Neuronal stem cell (in vitro differentiated cells): ENCODE results near the gene CHMP4A.

Experiments
- DNase-seq: peaks from one replicate; pipeline ENCODE4 v3.0.0-alpha.2; 2013; ENCODE audit warnings: low spot score
- H2AFZ ChIP-seq: one replicate; pipeline ENCODE4 v1.6.1; 2013; ENCODE audit warnings: mild to moderate bottlenecking, low read length, inconsistent platforms
- H2AK5ac ChIP-seq: 2 replicates; pipeline ENCODE4 v1.6.1; 2013; ENCODE audit warnings: low read depth, mild to moderate bottlenecking, inconsistent platforms, low read length, moderate library complexity, mixed read lengths
- H2BK120ac ChIP-seq: 2 replicates; pipeline ENCODE4 v1.6.1; 2013; ENCODE audit warnings: low read depth, mild to moderate bottlenecking, inconsistent platforms, low read length, moderate library complexity, mixed read lengths
- H2BK12ac ChIP-seq: one replicate; pipeline ENCODE4 v1.6.1; 2013; ENCODE audit warnings: low read length, inconsistent platforms
- H2BK15ac ChIP-seq: 2 replicates; pipeline ENCODE4 v1.6.1; 2013; ENCODE audit warnings: mild to moderate bottlenecking, low read length, inconsistent platforms, mixed read lengths
- H2BK5ac ChIP-seq: one replicate; pipeline ENCODE4 v1.6.1; 2013; ENCODE audit warnings: inconsistent platforms, mild to moderate bottlenecking, low read length, moderate library complexity
- H3K14ac ChIP-seq: one replicate; pipeline ENCODE4 v1.6.1; 2013; ENCODE audit warnings: low read length, inconsistent platforms
- H3K18ac ChIP-seq: 2 replicates; pipeline ENCODE4 v1.6.1; 2013; ENCODE audit warnings: low read length, inconsistent platforms
- H3K23ac ChIP-seq: 2 replicates; pipeline ENCODE4 v1.6.1; 2013; ENCODE audit warnings: low read depth, mild to moderate bottlenecking, mixed read lengths, low read length, inconsistent platforms; ENCODE audit not compliant: poor library complexity
- H3K27ac ChIP-seq: replicated peaks from 3 replicates; pipeline ENCODE4 v1.5.1; 2013; ENCODE audit warnings: low read length, inconsistent platforms
- H3K27me3 ChIP-seq, 3 experiments: 2 replicates each; pipeline ENCODE4 v1.6.1; 2013; ENCODE audit warnings: low read length in 3 of 3, mild to moderate bottlenecking in 2 of 3, inconsistent platforms in 1 of 3, low read depth in 1 of 3, mixed read lengths in 1 of 3, moderate library complexity in 1 of 3; ENCODE audit not compliant: control insufficient read depth in 3 of 3, insufficient read depth in 3 of 3
- H3K36me3 ChIP-seq, 2 donors: replicated peaks in 1 of 2; 2 replicates each; pipeline ENCODE4 v1.6.1; 2013; ENCODE audit warnings: low read length in 2 of 2; ENCODE audit not compliant: control insufficient read depth in 2 of 2, insufficient read depth in 2 of 2
- H3K4ac ChIP-seq: 2 replicates; pipeline ENCODE4 v1.6.1; 2013; ENCODE audit warnings: inconsistent platforms, mild to moderate bottlenecking, low read length, moderate library complexity
- H3K4me1 ChIP-seq, 2 donors: 1 replicate in 1 of 2; 2 replicates in 1 of 2; pipeline ENCODE4 v1.6.1; 2013; ENCODE audit warnings: low read length in 2 of 2, low read depth in 1 of 2; ENCODE audit not compliant: control insufficient read depth in 2 of 2, insufficient read depth in 1 of 2
- H3K4me2 ChIP-seq: one replicate; pipeline ENCODE4 v1.6.1; 2013; ENCODE audit warnings: mild to moderate bottlenecking, low read length, inconsistent platforms; ENCODE audit not compliant: insufficient read depth, poor library complexity, severe bottlenecking
- H3K4me3 ChIP-seq, 2 donors: 2 replicates each; pipeline ENCODE4 v1.5.1; 2013; ENCODE audit warnings: low read length in 2 of 2, mild to moderate bottlenecking in 2 of 2, inconsistent platforms in 1 of 2, moderate library complexity in 1 of 2
- H3K79me1 ChIP-seq: one replicate; pipeline ENCODE4 v1.6.1; 2013; ENCODE audit warnings: low read depth, mild to moderate bottlenecking, inconsistent platforms, low read length, moderate library complexity
- H3K9ac ChIP-seq: one replicate; pipeline ENCODE4 v1.6.1; 2013; ENCODE audit warnings: mild to moderate bottlenecking, low read depth, low read length, inconsistent platforms; ENCODE audit not compliant: poor library complexity
- H3K9me3 ChIP-seq, 2 donors: replicated peaks in 1 of 2; 2 replicates each; pipeline versions ENCODE3 to v1.6.1; 2013; ENCODE audit warnings: low read length in 2 of 2, mild to moderate bottlenecking in 2 of 2, inconsistent platforms in 1 of 2, low read depth in 1 of 2, mixed read lengths in 1 of 2, moderate library complexity in 1 of 2; ENCODE audit not compliant: control insufficient read depth in 2 of 2, insufficient read depth in 1 of 2
- H4K8ac ChIP-seq: one replicate; pipeline ENCODE4 v1.6.1; 2013; ENCODE audit warnings: low read depth, mild to moderate bottlenecking, inconsistent platforms, low read length, moderate library complexity
- H4K91ac ChIP-seq: one replicate; pipeline ENCODE4 v1.6.1; 2013; ENCODE audit warnings: low read length, low read depth, mild to moderate bottlenecking, inconsistent platforms; ENCODE audit not compliant: poor library complexity
- WGBS, 2 donors: extraction: QIAGEN DNeasy Blood & Tissue Kit; methylation state at CpG; one replicate each; pipeline ENCODE4 v1.1.7; 2013; ENCODE audit warnings: missing lambda C conversion rate in 2 of 2, mixed read lengths in 1 of 2; ENCODE audit not compliant: insufficient read length in 2 of 2, insufficient replicate concordance in 1 of 2; ENCODE audit errors: extremely low coverage in 2 of 2; 5-methylcytosine and 5-hydroxymethylcytosine counted together

CHMP4A gene

DNA sequence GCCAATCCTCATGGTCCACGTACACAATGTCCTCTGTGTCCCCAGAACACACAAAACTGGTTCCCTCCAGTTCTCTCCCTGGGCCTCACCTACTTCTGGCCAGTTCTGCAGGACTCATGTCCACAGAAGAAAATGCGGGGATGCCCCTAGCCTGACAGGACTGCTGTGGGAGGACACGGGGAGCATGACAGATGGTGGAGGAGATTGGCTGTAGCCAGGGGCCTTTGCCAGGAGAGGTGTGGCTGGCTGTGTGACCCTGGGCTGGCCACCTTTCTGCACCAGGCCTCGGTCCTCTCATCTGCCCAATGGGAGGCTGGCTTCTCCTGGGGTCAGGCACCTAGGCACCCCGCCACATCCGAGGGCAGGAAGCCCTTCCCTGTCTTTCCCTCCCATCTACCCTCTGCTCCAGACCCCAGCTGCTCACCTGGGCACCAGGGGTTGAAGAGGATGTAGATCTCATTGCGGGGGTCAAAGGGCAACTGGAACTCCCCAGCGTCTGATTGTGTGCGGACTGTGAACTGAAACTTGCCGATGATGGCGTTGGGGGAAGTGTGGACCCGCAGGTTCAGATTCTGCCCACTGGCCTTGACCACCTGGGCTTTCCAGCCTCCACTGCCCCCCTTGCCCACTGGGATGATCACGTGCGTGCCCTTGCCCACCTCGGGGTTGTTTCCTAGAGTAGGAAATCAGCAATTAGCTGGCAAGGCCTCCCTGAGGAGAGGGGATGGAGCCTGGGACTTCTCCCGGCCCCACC is 46.9 kb upstream of the CHMP4A start:
- Histone ChIP-seq H2AFZ (no peak overlapping the region), H3K4me2 (no peak overlapping the region), H3K4me1 (no peaks in the 10 kb centered on the region), H4K91ac (no peak overlapping the region), H3K9me3 (no peaks in the 10 kb centered on the region), H3K23ac (no peak overlapping the region), H2AK5ac (no peak overlapping the region), H2BK15ac (no peak overlapping the region), H3K4ac (no peak overlapping the region), H2BK5ac (no peak overlapping the region), H3K27ac (no peak overlapping the region), H2BK12ac (no peak overlapping the region), H3K79me1 (no peaks in the 10 kb centered on the region), H4K8ac (no peak overlapping the region), H3K36me3 (no peaks in the 10 kb centered on the region), H2BK120ac (no peak overlapping the region), H3K4me3 (peak overlapping the region in 1 of 2 donors; percentile 16), H3K18ac (no peak overlapping the region), H3K9ac (peak overlapping the region; percentile 9), H3K27me3 (no peaks in the 10 kb centered on the region), H3K14ac (no peak overlapping the region)
- DNase-seq: no peak
- WGBS, 2 donors: no CpG with 5 or more reads among the region's 16 CpGs

DNA sequence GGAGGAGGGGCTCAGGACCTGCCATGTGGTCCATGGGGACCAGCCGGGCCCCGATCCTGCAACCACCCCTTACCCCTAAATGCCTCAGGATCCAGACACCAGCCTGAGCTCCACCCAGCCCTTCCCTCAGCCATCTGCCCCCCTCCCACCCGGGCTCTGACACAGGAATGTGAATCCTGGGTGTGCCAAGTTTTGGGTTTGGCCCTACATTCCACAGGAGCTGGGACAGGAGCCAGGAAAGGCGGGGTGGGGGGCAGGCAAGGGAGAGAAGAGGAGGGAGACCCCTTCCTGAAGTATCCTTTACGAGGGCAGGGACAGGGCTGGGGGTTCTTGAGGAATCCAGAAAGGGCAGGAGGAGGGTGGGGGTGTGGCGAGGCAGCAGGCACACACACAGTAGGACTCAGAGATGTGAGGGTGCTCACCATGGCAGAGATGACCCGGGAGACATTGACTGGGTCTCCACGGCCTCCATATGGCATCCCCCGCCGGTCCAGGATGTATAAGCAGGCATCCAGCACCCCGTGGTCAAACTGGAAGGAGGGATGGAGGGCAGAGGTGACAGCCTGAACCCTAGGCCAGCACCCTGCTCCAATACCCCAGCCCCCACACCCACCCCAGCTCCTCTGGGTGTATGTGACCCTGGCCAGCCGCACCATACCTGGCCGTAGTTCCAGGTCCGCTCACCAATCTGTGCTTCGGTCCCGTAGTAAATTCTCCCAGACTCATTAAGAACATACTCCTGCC is 46.2 kb upstream of the CHMP4A start:
- H2AFZ ChIP-seq: no peak overlapping the region
- H2AK5ac ChIP-seq: peak overlapping the region; percentile 26
- no CpG with 5 or more reads among the region's 16 CpGs for WGBS, 2 donors
- no peak overlapping the region for H3K14ac ChIP-seq
- peak overlapping the region; percentile 26 for H2BK15ac ChIP-seq
- H3K9ac ChIP-seq: no peak overlapping the region
- H3K23ac ChIP-seq: peak overlapping the region; percentile 25
- H3K4me2 ChIP-seq: no peak overlapping the region
- H2BK12ac ChIP-seq: no peak overlapping the region
- DNase-seq: no peak
- H3K79me1 ChIP-seq: peaks cover 1% of the 10 kb centered on the region
- H4K8ac ChIP-seq: no peak overlapping the region
- no peaks in the 10 kb centered on the region for H3K4me1 ChIP-seq
- no peak overlapping the region for H2BK5ac ChIP-seq
- H3K27ac ChIP-seq: no peak overlapping the region
- H4K91ac ChIP-seq: no peak overlapping the region
- no peaks in the 10 kb centered on the region for H3K27me3 ChIP-seq
- H3K4me3 ChIP-seq: no peak overlapping the region
- H3K9me3 ChIP-seq: no peaks in the 10 kb centered on the region
- H2BK120ac ChIP-seq: no peak overlapping the region
- H3K36me3 ChIP-seq: no peaks in the 10 kb centered on the region
- H3K18ac ChIP-seq: no peak overlapping the region
- no peak overlapping the region for H3K4ac ChIP-seq

DNA sequence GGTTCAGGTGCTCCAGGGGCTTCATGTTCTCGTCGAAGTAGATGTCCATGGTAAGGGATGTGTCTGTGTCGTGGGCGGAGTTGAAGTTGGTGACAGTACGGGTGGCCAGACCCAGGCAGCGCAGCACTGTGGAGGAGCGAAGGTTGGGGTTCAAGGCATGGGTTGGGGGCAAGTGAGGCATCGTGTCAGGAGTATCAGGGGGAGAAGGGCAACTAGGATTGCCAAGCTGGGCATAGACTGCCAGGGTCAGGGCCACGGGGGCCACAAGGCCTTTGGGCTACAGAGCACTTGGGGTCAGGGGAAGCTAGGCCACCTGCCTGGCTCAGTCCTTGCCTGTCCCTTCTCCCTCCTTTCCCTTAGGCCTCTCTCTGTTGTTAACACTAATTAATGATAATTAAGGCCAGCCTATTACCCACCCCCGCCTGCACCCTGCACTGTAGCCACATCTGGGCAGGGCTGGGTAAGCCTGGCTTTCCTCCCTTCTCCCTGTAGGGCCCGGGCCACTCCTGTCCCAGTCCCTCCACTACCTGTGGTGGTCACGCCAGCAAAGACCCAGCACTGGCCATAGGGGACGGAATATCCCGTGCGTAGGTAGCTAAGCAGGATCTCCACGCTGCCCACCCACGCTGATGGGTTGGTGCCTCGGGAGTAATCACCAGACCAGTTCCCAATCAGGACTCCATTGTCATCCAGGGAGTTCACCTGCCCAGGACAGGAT is 45.4 kb upstream of the CHMP4A start:
- WGBS, 2 donors: no CpG with 5 or more reads among the region's 18 CpGs
- H2AFZ ChIP-seq: no peak overlapping the region
- H3K79me1 ChIP-seq: peaks cover 1% of the 10 kb centered on the region
- no peak overlapping the region for H2BK15ac ChIP-seq
- no peak for DNase-seq
- no peak overlapping the region for H3K18ac ChIP-seq
- no peak overlapping the region for H3K4ac ChIP-seq
- H3K4me2 ChIP-seq: no peak overlapping the region
- no peak overlapping the region for H3K14ac ChIP-seq
- no peak overlapping the region for H4K91ac ChIP-seq
- no peaks in the 10 kb centered on the region for H3K27me3 ChIP-seq
- peak overlapping the region; percentile 32 for H4K8ac ChIP-seq
- H2BK5ac ChIP-seq: no peak overlapping the region
- H3K9me3 ChIP-seq: no peaks in the 10 kb centered on the region
- H2AK5ac ChIP-seq: peak overlapping the region; percentile 67
- peak overlapping the region; percentile 29 for H3K23ac ChIP-seq
- H3K27ac ChIP-seq: no peak overlapping the region
- H3K36me3 ChIP-seq: no peaks in the 10 kb centered on the region
- peak overlapping the region; percentile 57 for H2BK120ac ChIP-seq
- no peak overlapping the region for H2BK12ac ChIP-seq
- H3K4me1 ChIP-seq: no peaks in the 10 kb centered on the region
- peak overlapping the region; percentile 72 for H3K9ac ChIP-seq
- H3K4me3 ChIP-seq: no peak overlapping the region

DNA sequence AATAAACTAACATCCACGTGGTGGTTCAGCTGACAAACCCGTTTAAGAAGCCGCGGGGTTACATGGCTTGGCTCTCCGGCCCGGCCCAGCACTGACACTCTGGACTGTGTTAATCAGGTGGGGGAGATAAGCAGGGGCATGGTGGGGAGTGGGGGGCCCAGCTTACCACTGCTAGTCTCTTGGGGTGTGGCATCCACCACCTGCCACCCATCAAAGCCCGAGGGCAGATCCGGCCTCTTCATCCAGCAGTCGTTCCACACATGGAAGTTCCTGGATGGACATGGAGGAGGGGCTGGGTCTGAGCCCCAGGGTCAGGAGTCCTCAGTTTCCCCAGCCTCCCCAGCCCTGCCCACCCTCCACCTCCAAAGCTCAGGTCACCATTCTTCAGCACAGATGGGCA is 44.8 kb upstream of the CHMP4A start:
- H4K8ac ChIP-seq: peak overlapping the region; percentile 32
- H3K4me3 ChIP-seq: no peak overlapping the region
- H4K91ac ChIP-seq: no peak overlapping the region
- no peak for DNase-seq
- H2AFZ ChIP-seq: no peak overlapping the region
- no CpG with 5 or more reads among the region's 9 CpGs for WGBS, 2 donors
- peak overlapping the region; percentile 29 for H3K23ac ChIP-seq
- no peak overlapping the region for H3K14ac ChIP-seq
- no peaks in the 10 kb centered on the region for H3K4me1 ChIP-seq
- H2BK120ac ChIP-seq: peak overlapping the region; percentile 57
- H2BK15ac ChIP-seq: no peak overlapping the region
- H3K4me2 ChIP-seq: no peak overlapping the region
- H3K27ac ChIP-seq: no peak overlapping the region
- H2BK5ac ChIP-seq: no peak overlapping the region
- no peak overlapping the region for H3K18ac ChIP-seq
- peaks cover 1% of the 10 kb centered on the region for H3K79me1 ChIP-seq
- H3K9ac ChIP-seq: no peak overlapping the region
- no peak overlapping the region for H2BK12ac ChIP-seq
- peak overlapping the region; percentile 67 for H2AK5ac ChIP-seq
- H3K9me3 ChIP-seq: no peaks in the 10 kb centered on the region
- H3K4ac ChIP-seq: no peak overlapping the region
- H3K36me3 ChIP-seq: no peaks in the 10 kb centered on the region
- no peaks in the 10 kb centered on the region for H3K27me3 ChIP-seq
